ENCODE results near the gene KAT5.

DNA sequence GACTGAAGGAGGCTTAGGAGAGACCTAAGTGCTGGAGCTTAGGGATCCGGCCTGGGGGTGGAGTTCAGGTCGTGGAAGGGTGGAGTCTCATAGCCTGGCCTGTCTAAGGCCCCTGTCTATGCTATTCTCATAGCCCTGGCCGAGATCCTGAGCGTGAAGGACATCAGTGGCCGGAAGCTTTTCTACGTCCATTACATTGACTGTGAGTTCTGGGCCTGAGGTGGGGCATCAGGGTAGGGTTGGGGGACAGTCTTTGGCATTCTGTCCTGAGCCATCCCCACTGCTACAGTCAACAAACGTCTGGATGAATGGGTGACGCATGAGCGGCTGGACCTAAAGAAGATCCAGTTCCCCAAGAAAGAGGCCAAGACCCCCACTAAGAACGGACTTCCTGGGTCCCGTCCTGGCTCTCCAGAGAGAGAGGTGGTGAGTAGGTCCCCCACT is 603 bp downstream of the KAT5 start:
- TF ChIP-seq, protein P1, sequence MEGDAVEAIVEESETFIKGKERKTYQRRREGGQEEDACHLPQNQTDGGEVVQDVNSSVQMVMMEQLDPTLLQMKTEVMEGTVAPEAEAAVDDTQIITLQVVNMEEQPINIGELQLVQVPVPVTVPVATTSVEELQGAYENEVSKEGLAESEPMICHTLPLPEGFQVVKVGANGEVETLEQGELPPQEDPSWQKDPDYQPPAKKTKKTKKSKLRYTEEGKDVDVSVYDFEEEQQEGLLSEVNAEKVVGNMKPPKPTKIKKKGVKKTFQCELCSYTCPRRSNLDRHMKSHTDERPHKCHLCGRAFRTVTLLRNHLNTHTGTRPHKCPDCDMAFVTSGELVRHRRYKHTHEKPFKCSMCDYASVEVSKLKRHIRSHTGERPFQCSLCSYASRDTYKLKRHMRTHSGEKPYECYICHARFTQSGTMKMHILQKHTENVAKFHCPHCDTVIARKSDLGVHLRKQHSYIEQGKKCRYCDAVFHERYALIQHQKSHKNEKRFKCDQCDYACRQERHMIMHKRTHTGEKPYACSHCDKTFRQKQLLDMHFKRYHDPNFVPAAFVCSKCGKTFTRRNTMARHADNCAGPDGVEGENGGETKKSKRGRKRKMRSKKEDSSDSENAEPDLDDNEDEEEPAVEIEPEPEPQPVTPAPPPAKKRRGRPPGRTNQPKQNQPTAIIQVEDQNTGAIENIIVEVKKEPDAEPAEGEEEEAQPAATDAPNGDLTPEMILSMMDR (IDR thresholded peaks at IDR 0.05; ENCODE audit: low read depth, low read length, poor library complexity, severe bottlenecking): no peak
- TF ChIP-seq EZH2phosphoT487 (IDR thresholded peaks at IDR 0.05; ENCODE audit: borderline replicate concordance, low read length): no peak
